ENCODE measurements around the gene XPR1.
A peak's percentile ranks its signal among the peaks of the same experiment; 100 is the strongest.

The XPR1 gene

DNA sequence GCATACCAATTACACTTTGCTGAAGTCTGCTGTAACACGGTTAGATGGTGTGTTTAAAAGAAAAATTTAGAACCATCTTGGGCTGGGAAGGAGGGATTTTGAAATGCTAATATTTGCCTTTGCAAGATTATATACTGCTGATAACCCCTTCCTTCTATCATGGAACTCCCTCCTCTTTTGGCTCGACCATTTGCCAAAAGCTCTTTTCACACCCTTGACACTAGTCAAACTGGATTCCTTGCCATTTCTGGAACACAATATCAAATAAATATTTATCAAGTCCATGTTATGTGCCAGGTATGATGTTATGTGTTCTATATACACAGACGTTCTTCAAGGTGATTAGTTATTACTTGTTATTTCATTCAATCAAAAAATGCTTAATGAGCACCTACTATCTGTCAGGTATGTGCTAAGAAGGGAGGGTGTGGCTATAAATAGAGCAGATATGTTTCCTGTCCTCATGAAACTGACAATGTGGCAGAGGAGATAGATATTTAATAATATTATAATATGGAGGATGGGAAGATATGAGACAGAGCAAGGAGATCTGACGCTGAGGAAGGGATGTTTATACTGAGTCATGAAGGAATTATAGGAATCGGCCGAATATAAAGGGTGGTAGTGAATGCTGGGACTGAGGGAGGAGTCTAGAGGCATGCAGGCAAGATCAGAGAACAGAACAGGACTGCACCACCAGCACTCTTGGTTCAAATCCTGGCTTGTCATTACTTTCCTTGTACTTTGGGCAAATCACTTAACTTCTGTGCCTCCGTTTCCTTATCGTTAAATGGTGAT, 16.1 kb upstream of the XPR1 start:
- no peak for DNase-seq

DNA sequence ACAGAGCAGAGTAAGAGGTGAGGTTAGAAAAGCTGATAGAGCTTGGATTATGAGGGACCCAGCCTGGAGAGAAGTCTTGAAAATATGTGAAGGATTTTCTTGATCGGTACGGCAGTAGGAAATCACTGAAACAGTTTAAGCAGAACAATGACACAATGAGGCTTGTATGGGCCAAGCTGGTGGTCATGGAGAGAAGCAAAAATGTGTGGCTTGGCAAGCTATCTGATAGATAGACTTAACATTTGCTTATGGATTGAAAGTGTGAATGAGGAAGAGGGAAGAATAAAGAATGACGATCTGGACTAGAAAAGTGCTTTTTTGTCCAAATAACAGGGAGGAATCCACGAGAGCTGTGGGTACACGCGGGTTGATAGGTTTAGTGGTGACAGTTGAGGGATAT, 15.4 kb upstream of the XPR1 start:
- no peak for DNase-seq

DNA sequence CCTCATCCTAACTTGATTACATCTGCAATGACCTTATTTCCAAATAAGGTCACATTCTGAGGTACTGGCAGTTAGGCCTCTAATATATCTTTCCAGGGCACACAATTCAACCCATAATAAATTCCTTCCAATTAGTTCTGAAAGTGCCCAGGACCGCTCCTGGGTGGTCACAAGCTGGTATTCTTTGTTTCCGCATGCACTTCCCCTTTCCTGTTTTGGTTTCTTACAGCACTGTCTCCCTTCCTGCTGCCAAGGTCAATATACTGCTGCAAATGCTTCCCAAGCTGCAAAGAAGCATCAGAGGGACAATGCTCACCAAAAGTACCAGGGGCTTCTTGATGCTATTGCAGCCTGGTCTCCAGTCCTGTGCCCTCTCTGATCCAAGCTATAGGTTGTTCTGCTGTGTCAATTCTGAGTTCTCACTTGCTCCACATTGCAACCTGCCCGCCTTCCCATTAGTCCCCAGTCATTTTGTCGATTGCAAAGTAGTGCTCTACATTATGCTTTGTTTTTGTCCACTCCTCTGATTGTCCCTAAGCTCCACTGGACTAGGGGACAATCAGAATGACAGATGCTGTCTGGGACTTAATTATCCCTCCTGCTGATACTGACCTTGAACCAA, 13.9 kb upstream of the XPR1 start:
- peak; percentile 33 for DNase-seq

DNA sequence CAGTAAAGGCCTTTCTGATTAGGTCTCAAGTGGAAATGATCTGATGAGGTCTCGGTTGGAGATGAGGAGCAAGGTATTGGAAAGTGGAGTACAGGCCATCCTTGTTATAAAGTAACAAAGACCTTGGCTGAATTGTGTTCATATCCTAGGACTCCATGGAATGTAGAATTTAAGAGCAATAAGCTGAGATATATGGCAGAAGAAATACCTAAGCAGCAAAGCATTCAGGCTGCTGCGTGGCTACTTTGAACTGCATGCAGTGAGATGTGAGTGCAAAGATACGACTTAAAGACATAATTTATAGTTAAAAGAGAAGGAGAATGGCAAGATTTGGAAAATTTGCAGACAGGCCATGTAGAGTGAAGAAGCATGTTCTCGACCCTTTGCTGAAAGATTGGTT, 11.2 kb upstream of the XPR1 start:
- DNase-seq, result no peak

DNA sequence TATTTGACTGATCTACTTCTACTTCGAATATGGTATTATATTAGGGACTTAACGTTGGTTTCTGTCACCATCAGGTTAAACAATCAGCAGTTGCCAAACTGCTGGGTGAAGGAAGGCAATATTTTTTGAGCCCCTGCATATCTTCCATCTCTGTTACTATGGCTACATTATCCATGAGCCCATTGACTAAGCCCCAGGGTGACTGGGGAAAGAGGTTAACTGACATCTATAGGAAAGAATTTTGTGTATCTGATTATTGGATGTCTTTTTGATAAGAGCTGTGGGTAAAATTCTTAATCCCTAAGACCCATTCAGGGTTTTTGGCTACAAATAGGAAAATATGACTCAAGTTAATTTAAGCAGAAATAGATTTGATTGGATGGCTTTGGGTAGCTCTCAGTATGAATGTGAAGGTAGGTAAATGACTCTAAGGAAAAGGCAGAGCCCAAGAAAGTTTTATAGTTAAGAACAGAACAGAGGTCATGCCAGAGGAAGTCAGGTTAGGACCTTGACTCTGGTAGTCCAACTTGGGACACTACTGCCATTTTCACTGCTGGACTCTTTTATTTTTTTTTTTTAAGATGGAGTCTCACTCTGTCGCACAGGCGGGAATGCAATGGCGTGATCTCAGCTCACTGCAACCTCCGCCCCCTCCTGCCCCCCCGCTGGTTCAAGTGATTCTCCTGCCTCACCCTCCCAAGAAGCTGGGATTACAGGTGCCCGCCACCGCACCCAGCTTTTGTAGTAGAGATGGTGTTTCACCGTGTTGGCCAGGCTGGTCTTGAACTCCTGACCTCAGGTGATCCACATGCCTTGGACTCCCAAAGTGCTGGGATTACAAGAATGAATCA, 8.9 kb upstream of the XPR1 start:
- no peak for DNase-seq

DNA sequence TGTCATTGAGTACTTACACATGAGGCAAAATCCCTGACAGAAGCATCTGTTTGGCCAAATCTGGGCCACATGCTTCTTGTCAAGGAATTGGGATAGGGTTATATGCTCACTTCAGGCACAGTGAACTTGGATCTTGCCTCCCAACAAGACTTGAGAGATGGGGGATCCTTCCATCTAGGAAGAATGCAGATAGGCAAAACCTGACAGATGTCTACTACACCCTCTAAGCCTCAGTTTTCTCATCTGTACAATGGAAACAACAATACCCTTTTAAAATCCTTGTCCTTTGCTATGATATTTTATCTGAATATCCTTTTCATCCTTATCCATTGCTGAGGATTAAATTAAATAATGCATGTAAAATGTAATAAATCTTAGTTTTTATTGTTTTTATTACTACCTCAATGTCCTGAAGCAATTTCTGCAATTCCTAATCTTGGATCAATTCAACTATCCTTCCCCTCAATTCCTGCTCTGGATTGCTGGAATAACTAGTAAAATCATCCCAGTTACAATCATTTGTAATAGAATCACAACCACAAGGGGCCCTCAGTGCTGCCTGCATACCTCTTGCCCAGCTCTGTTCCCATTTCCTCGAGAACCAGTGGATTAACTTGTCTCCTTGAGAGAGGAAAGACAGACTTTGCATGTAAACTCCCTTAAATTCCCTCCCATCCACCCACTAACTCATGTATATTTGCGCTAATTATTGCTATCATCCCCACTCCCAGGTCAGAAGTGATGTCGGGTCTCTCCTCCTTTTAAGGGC, 8.1 kb upstream of the XPR1 start:
- no peak for DNase-seq

DNA sequence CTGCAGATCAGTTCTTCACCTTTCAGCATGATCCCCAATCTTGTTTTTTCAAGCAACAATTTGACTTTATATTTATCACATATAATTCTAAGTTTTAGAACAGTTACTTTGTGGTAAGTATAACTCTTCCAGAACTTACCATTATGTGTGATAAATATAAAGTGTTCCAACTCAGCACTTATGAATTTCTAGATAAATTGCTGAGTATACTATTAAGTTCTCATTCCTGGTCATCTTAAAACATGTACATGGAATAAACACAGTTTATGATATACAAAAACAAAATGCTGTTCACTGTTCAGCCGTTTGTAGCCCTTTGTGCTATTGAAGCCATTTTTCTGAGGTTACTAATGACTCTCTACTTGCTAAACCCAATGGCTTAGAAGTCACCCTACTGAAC, 5.1 kb upstream of the XPR1 start:
- DNase-seq, result no peak

DNA sequence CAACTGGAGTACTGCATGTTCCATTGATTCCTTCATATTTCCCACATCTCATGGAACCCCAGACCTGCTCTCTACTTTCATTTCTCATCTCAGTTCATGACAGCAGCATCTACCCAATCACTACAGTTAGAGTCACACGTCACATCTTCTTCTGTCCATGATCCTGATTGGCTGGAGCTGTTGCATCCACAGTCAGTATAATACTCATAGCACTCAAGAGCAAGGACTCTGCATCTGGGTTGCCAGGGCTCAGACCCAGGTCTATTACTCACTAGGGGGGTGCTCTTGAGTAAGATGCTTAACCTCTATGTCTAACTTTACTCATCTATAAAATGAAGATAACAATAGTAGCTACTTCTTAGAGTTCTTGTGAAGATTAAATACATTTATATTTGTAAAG, 4.4 kb upstream of the XPR1 start:
- DNase-seq, result no peak

DNA sequence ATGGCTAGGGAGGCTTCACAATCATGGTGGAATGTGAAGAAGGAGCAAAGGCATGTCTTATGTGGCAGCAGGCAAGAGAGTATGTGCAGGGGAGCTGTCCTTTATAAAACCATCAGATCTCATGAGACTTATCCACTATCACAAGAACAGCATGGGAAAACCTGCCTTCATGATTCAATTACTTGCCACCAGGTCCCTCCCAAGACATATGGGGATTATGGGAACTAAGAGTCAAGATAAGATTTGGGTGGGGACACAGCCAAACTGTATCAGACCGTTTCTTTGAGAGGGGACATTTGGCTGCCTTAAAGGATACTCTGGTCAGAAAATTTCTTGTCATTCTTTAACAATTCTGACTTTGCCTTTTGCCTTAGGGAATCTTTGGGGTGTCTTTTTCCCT, 3.2 kb upstream of the XPR1 start:
- DNase-seq, result no peak

DNA sequence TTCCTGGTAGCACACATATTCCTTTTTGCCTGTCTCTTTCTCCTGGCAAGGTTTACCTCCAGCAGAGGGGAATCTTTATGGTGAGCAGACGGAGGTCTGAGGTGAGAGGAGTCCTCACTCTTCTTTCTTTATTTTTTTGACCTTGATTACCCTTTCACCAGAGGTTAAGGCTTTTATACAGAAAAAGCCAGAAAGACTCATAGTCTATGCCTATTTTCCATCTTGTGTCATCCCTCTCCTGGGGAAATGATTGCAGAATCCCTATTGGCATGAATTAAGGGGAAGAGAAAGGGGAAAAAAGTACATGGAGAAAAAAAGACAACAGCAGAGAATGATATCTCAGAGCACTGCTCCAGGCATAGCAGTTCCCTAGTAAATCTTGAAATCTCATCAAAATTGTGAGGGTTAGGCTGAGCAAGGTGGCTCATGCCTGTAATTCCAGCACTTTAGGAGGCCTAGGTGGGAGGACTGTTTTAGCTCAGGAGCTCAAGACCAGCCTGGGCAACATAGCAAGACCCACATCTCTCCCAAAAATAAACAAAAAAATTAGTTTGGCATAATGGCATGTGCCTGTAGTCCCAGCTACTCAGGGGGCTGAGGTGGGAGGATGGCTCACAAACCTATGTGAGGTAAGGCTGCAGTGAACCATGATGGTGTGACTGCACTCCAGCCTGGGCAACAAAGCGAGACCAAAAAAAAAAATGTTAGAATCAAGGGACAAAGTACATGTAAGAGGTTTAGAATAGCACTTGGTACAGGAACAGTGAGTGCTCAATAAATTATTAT, 1.2 kb upstream of the XPR1 start:
- DNase-seq, result no peak

DNA sequence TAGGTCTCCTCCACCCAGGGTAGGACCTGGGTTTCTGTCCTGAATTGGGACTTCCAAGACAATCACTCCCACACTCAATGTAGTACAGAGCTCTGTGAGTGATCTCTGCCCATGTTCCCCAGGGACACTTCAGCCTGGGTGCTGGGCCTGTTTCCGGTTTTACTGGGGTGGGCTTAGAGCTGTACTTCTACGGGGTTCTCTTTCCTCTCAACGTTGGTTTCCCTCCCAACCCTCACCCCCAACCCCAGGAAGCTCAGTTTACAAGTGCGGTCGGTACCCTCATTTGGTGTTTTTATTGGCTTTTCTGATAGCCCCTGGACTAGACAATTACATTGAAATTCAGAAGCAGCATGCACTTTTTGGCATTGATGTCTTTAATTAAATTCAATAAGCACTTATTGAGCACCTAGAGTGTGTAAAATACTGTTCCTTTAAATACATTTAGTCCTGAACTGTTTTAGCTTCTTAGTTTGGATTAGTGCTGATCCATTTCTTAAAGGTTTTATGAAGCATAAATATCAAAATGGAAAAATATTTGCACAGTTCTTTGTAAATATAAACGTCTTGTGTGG, 542 bp upstream of the XPR1 start:
- no peak for DNase-seq

DNA sequence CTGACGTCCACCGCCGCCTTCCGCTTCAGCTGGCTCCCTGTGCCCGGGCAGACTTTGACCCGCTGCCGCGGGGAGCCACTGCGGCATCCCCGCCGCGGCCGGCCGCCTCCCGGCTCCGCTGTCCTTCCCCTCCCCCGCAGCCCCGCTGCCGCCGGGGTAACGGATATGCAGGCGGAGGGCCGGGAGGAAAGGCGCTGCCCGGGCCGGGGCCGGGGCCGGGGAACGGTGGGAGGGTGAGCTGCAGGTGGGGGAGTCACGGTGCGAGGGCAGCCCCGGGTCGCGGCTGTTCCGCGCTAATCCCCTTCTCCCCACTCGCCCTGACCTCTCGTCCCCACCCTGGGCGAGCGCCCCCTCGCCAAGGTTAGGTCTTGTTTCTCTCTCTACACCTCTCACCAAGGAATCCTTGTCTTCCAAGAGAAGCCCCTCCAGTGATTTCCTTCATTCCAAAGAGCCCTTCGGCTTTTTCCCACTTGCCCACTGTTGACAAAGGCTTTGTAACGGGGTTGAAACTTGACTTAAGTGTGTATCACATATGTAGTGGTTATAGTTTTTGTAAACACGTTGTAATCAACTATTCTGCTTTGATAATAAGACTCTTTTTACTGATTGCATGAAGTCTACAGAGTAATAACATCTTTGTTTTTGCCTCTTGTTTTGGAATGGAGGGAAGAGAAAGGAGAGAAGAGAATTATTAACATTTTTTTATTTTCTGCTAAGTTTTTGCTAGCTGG, 669 bp downstream of the XPR1 start:
- DNase-seq, result peak; percentile 69

DNA sequence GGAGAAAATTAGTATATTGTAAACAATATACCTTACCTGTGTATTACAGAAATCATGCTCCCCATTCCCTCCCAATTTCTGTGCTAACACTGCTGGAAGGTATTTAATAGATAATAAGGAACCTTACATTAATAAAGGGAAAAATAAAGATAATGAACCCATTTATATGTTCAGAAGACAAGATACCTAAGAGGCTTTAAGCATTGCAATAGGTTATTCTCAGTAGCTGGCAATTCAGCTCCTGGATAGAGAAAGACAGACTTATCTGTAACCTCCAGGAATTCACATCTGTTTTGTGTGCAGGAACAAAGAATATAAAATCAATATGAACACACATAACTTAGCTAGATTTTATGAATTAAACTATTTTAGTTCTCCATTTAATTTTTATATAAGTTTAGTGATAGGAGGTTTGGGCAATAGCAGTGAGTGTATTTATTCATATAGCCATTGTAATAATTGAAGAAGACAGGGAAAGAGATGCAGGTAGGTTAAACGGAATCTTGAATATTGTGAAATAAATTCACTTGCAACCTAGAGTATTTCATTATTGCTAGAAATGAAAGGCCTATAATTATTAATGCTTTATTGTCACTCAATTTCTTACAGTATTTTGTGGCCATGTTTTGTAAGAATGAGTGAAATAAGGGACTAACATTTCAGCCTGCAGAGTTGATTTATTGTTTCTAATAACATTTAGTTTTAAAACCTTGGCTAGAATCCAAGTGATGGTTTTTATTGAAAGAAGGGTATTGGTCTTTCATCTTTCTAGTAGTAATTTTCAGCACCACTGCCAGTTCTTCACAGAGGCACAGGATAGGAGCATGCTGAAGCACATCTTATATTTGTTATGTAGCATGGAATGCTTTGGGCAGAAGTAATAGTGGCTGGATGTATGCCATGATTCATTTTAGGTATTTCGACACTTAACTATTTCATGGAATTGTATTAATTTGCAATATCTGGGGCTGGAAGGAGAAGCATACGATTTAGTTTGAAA, 1.5 kb downstream of the XPR1 start:
- DNase-seq, result peak; percentile 31

DNA sequence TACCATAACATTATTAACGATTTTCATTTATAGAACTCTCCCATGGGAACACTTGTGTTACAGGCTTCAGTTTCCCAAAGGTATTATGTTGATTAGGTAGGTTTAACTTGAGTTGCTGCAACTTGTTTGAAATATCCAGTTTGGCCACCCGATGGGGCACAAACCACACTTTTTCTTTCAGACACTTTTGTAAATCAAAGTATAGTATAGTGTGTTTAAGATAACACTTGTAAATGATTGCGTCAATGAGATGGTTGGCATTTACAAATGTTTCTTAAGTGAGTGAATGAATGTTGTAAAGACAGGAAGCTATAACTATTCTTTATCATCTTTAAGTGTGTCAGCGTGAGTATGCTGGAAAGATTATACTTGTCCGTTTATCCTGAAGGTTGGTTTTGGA, 4.3 kb downstream of the XPR1 start:
- peak; percentile 66 for DNase-seq

DNA sequence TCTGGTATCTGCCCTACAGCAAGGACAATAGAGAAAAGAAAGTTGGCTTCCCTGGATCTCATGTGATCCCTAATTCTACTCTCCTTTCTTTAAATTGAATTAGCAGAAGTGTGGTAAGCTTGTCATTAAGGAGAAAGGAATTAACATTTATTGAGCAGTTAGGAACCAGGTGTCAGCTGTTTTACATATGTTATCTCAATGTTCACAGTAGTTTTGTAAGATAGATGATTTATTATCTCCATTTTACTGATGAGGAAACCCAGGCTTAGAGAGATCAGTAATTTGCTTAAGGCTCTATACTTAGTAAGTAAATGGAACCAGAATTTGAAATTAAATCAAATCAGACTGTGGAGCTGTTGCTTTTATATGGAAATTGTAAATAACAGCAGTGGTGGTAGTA, 8.0 kb downstream of the XPR1 start:
- no peak for DNase-seq

DNA sequence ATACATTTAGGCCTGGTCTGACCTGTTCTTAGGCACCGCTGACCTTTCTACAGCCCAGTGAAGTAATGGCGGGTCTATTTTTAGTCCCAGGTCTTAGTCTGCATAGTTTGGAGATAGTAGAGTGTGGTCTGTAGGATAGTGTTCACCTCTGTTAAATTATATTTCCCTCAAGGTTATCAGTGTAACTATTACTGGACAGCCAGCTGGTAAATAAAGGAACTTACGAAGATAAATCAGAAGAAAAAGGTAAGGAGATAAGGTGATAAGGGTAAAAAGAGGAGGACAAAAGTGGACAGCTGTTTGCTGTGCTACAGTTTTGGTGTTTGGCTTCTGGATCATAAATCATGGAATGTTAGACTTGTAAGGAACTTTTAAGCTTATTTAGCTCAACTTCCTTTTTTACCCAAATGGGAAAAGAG, 8.7 kb downstream of the XPR1 start:
- DNase-seq, result no peak

DNA sequence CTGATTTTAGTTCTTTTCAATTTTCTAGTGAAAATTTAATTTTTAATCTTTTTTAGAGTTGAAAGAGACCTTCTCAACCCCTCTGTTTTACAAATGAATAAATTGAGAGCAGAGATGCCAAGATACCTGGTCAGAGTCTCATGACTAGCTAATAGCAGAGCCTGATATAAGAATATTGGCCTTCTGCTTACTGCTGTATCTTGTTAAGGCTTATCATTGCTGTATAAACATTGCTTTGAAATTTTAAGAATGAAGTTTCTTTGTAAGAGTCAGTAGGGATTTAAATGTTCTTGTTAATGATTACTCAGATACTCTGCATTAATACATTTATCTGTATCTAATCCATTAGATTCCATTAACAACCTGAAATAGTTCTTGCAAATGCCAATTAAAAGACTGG, 9.8 kb downstream of the XPR1 start:
- no peak for DNase-seq

DNA sequence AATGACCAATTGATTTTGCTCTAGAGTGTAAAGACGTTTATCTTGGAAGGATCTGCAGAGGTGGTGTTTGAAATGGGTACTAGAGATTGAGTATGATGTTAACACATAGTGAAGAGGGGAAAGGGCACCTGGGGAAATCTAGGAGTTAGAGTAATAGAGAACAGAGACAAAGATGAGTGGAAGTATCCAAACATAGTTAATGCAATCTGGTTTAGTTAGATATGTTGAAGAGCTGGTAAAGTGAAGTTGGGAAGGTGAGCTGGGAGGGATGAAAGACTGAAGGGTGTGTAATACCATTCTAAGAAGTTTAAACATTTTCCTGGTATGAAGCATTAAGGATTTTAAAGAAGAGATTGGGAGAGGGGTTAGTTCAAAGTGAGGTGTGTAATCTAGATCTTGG, 11.0 kb downstream of the XPR1 start:
- DNase-seq, result no peak

DNA sequence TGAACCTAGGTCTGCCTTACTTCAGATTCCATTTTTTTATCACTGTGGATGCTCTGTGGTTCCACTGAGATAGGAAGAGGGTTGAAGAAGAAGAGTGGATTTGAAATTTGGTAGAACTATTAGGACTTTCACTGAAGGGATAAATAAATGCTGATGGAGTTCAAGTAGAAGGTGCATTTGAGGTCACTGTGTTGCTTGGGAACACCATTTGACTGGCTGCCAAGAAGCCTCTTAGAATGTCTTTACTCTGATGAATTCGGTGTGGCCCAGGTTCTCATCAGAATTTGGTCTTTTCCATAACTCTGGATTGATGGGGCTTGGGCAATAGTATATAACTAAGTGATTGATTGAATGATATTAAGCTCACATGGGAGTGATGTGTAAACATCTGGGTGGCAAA, 11.9 kb downstream of the XPR1 start:
- no peak for DNase-seq
